HG03066 (cell line): Measurements from ENCODE around the gene KCNK3.

Source experiments
- ATAC-seq: cut with Tn5 transposase; IDR thresholded peaks from one replicate; pipeline ENCODE4 v1.9.1; 2021; ENCODE audit warnings: low read depth; ENCODE audit not compliant: unreplicated experiment

KCNK3 gene

GRCh38 chr2:26710145-26710544 is 17.6 kb downstream of the KCNK3 start:
- no peak for ATAC-seq

DNA sequence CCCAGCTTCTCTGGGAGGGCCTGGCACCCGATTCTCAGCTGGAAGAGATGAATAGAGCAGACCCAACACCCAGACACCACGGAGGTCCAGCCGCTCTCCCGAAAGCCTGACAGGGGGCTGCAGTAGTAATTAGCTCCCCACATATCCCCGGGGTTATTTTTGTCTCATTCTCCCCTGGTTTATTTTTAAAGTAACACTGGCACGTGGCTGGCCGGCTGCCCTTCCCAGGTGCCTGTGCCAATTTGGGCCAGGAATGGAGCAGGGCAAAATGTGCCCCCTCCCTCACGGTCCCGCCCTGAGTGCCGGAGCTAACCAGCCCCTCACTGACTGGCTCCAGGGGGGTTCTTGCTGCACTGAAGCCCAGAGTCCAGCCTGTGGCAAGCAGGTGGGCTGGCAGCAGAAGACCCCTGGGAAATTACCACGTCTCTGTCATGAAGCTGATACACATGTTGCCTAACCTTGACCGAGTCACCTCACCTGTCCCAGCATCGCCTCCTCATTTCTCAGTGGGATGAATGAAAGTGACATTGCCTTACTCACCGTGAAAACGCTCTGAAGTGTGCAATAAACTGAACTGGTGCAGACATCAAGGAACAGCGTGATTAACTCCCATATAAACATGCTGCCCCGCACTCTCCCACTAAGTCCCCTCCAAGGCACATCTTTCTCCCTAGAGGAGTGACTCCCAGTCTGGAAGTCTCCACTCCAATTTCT is 18.4 kb downstream of the KCNK3 start:
- ATAC-seq, result no peak

- ATAC-seq, result no peak
Observed at GRCh38 chr2:26711457-26712161, 19.1 kb downstream of the KCNK3 start.

GRCh38 chr2:26712486-26713465 is 20.3 kb downstream of the KCNK3 start:
- ATAC-seq, result no peak

DNA sequence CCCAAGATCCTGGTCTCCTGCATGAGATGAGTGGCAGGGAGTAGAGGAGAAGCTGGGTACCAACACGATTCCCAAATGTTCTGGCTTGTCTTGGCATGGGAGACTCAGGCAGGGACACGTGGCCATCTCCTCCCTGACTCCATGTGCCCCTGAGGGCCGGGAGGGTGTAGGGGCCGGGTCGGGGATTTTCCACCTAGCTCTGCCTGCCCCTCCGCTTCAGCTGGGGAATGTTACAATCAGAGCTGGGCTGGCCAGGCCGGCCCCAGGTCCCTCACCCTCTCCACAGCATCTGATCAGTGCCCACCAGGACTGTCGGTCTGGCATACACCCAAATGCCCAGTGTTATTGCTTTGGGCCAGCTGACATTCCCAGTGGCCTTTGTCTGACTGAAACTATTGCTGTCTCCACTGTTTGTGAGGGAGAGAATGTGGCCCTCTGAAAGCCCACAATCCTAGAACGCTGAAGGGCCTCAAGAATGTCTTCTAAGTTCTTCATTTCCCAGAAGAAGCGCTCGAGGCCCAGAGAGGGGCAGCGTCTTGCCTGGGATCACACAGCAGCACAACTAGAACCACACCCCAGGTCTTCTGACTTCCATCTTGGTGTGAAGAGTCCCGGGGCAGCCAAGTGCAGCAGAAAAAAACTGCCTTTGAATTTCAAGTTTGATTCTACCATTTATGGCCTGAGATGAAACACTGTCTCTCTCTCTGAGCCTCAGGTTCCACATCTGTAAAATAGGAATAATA is 23.2 kb downstream of the KCNK3 start:
- ATAC-seq, result no peak

- no peak for ATAC-seq
Observed at GRCh38 chr2:26716340-26716739, 23.8 kb downstream of the KCNK3 start.

GRCh38 chr2:26716769-26717168 is 24.2 kb downstream of the KCNK3 start:
- ATAC-seq, result no peak

DNA sequence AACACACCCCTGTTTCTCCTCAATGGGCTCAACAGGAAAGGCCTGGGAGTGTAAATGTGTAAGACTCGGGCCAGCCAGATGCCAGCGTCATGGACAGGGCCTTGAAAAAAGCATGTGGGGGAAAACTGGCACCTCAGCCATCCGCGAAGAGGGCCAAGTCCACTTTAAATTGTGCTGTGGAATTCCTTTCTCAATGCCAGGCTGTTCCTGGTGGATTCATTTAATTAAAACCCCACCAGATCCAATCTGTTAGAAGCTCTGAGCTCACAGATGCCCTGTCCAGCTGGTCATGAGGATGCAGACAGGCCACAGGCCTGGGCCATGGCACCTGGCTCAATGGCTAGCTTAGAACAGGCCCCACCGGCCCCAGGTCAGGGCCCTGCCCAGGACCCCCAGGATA is 24.8 kb downstream of the KCNK3 start:
- ATAC-seq, result no peak

- ATAC-seq, result no peak
Observed at GRCh38 chr2:26718949-26719686, 26.6 kb downstream of the KCNK3 start.

DNA sequence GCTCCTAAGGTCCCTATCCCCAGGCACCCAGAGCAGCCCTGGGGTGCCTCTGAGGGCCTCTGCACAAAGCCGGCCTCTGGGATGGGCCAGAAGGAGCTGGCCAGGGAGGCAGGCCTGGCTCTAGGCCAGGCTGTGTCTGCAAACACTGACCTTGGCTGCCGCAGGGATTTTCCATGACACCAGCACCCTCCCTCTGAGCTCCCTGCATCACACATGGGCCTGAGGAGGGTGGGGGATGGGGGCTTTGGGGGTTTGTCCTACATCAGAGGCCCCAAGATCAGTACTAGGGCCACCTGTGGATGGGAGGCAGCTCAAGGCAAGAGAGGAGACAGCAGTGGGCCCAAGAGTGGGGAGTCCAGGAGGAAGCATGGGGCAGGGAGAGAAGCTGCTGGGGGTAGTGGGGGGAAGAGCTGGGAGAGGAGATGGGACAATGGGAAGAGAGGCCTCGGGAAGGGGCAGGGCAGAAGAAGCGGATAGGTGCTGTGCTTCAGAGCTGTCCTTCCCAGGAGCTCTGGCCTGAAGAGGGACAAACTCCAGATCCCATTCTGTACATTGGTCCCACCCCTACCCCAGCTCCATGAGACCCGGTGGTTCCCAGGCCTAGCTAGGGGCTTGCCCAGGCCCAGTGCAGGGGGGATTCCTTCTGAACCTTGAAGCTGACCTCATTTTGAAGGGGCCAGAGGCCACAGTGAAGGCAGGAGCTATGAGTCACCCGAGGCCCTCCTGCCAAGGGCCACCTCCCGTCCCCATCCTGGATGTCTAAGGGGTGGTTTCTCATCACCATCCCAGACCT is 28.0 kb downstream of the KCNK3 start:
- no peak for ATAC-seq

DNA sequence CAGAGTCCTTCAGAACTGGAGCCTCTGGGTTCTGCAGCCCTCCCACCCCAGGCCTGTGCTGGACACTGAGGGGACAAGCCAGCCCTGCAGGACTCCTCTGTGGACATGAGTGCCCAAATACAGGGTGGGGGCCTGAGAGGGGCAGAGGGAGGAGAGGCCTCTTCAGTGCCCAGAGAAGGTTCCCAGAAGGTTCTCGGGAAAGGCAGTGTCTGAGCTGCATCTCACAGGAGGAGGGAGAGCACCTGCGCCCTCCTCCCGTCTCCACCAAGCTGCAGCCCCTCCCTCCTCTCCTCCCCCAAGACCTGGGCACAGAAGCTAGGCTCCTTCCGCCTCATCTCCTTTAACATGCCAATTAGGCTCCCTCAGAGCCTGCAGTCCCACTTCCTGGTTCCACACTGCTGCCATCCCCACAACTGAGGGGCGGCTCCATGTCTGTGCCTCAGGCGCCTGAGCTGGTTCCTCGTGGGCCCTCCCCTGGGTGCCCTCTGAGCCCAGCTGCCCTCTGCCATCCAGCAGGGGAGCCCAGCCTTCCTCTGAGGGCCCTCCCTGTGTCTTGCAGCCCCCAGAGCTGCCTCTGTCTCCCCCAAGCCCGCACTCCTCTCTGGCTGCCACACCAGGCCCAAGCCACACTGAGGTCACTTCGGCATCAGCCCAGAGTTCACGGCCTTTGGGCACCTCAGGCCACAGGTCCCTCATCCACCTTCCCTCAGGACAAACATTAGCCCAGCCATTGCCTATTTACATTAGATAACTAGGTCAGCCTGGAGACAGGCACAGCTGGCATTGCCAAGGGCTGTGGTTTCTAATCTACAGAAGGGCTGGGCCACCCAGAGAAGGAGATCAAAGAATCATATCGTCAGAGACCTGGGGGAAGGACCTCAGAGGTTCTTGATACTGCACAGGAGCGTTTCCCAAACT is 28.9 kb downstream of the KCNK3 start:
- no peak for ATAC-seq

DNA sequence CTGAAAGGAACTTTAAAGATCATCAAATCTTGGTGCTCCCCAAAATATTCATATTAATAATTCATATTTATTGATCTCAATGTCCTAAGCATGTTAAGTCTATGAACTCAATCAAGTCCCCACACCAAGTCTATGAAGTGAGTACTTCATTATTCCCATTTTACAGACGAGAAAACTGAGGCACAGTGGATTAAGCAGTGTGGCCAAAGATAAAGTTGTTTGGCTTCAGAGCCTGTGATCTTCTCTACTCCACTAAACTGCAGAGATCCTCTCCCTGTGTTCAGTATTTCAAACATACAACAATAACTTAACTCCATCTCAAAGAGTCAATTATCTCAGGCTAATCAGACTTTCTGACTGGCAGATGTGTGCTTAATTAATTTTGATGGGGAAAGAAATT is 29.8 kb downstream of the KCNK3 start:
- no peak for ATAC-seq

- ATAC-seq, result no peak
Observed at GRCh38 chr2:26722911-26723310, 30.4 kb downstream of the KCNK3 start.

- no peak for ATAC-seq
Observed at GRCh38 chr2:26723475-26723874, 31.0 kb downstream of the KCNK3 start.

DNA sequence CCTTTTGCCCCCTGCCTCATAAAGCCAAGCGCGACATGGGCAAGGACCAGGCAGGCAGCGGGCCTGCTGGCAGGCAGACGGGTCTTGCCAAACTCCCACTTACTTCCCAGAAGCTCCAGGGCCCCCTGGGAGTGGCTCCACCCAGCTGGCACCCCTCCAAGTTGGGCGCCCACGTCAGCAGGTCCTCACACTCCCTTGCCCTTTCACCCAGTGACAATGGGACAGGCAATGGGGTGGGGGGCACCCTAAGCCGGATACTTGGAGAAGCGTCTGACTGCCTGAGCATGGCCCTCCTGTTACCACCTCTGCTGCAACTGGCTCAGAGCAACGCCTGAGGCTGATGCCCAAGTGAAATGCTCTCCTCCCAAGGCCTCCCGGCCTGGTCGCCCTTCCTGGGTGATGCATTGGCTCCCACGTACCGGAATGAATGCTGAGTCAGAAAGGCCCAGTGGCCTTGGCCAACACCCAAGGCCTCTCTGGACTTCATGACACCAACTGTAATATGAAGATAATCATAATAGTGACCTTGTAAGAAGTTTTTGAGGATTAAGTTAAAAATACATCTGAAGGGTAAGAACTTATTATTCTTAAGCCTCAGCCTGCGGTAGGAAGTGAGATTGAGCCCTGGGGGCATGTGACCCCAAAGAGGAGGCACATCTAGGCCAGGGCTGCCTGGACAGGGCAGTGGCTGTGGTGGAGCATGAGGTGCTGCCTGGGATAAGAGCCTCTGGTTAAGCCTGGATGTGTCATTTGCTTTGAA is 31.6 kb downstream of the KCNK3 start:
- no peak for ATAC-seq

GRCh38 chr2:26724784-26725520 is 32.4 kb downstream of the KCNK3 start:
- no peak for ATAC-seq

DNA sequence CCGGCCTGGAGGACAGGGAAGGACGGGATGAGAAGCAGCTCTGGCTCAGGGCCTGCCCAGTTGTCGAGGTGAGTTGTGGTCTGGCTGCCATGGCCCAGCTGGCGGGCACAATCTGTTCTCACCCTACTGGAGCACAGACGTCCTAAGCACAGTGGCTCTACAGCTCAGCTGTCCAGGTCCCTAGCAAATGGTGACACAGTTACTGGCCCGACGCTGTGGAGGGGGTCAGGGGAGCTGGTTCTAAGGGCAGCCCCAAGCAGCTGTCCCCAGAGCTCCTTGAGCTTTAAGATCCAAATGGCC is 32.9 kb downstream of the KCNK3 start:
- ATAC-seq, result no peak
